Spleen (tissue), 11 donors: ENCODE measurements around the gene MYOM3. TPM values are rescaled to one million over a fixed set of nuclear protein-coding genes. Genes with fewer than 3 reads are reported as not detected.

Experiments used
- DNase-seq: peaks from one replicate; pipeline ENCODE4 v3.0.0-alpha.2; 2020
- H3K27ac ChIP-seq, 8 donors: fragments of 200-600 bp; sonication (generic) in 7 of 8; 1 replicate in 4 of 8; 2 replicates in 4 of 8; pipeline versions ENCODE4 v1.5.0 to v1.8.0; 2016 to 2021; ENCODE audit warnings: inconsistent platforms in 4 of 8, mild to moderate bottlenecking in 4 of 8, moderate library complexity in 1 of 8
- H3K27me3 ChIP-seq, 7 donors: fragments of 200-600 bp; sonication (generic) in 6 of 7; replicated peaks in 1 of 7; 1 replicate in 4 of 7; 2 replicates in 3 of 7; pipeline versions ENCODE4 v1.5.0 to v1.8.0; 2016 to 2021; ENCODE audit warnings: inconsistent platforms in 3 of 7, mild to moderate bottlenecking in 1 of 7
- H3K36me3 ChIP-seq, 6 donors: fragments of 200-600 bp; sonication (generic) in 5 of 6; 1 replicate in 4 of 6; 2 replicates in 2 of 6; pipeline versions ENCODE4 v1.5.0 to v1.8.0; 2016 to 2021; ENCODE audit warnings: inconsistent platforms in 2 of 6
- H3K4me1 ChIP-seq, 6 donors: fragments of 200-600 bp; sonication (generic) in 5 of 6; 1 replicate in 3 of 6; 2 replicates in 3 of 6; pipeline versions ENCODE4 v1.5.0 to v1.8.0; 2016 to 2021; ENCODE audit warnings: inconsistent platforms in 3 of 6
- H3K4me3 ChIP-seq, 8 donors: fragments of 200-600 bp; sonication (generic) in 7 of 8; 1 replicate in 4 of 8; 2 replicates in 4 of 8; pipeline versions ENCODE4 v1.5.0 to v1.8.0; 2016 to 2021; ENCODE audit warnings: inconsistent platforms in 4 of 8, mild to moderate bottlenecking in 4 of 8, moderate library complexity in 2 of 8
- H3K9me3 ChIP-seq, 8 donors: fragments of 200-600 bp; sonication (generic) in 7 of 8; 1 replicate in 4 of 8; 2 replicates in 4 of 8; pipeline versions ENCODE4 v1.5.0 to v1.8.0; 2016 to 2021; ENCODE audit warnings: inconsistent platforms in 4 of 8
- CTCF ChIP-seq, 11 experiments: fragments of 200-600 bp in 7 of 11; fragments of 450-650 bp in 4 of 11; sonication (generic) in 4 of 11; IDR thresholded peaks in 8 of 11; conservative IDR thresholded peaks in 3 of 11; 1 replicate in 7 of 11; 2 replicates in 4 of 11; pipeline versions ENCODE4 v1.4.0 to v1.8.0; 2016 to 2021; ENCODE audit warnings: antibody characterized with exemption in 11 of 11, inconsistent platforms in 4 of 11, mild to moderate bottlenecking in 1 of 11
- POLR2A ChIP-seq, 3 donors: fragments of 450-650 bp; IDR thresholded peaks; one replicate each; pipeline ENCODE4 v1.5.1; 2017; ENCODE audit warnings: antibody characterized with exemption in 3 of 3, mild to moderate bottlenecking in 1 of 3
- POLR2AphosphoS5 ChIP-seq, 3 donors: sonication (generic); formaldehyde crosslinking; IDR thresholded peaks; one replicate each; pipeline ENCODE4 v1.5.1; 2017; ENCODE audit warnings: antibody characterized with exemption in 3 of 3
- WGBS, 5 donors: extraction: QIAGEN DNeasy Blood & Tissue Kit in 3 of 5; methylation state at CpG; one replicate each; pipeline versions ENCODE4 v1.1.5 to v1.1.7; 2013 to 2018; 5-methylcytosine and 5-hydroxymethylcytosine counted together
- intact Hi-C: fragments of 100-400 bp; cut with DNase I; formaldehyde crosslinking; loops from one replicate; pipeline ENCODE4 v1.15.0; 2023; ENCODE audit warnings: low total_unique reads
- polyA plus RNA-seq, 3 donors: library from polyadenylated mRNA; stranded (reverse); fragments of 200-250 nt; gene quantifications; one replicate each; pipeline ENCODE4 v1.2.1, GENCODE V29; 2013
- total RNA-seq, 7 donors: library from RNA; depleted of rRNA in 3 of 7; stranded (reverse); fragments of >200 nt in 3 of 7; fragmentation: NEBNext Ultra II Directional in 4 of 7; extraction: Animal tissue kit (Norgen Biotek cat#: 25700) in 4 of 7; gene quantifications; one replicate each; pipeline versions ENCODE4 v1.1.0 to v1.2.1, GENCODE V29; 2016 to 2021
- donor health status: healthy with polysubstance abuse.
- donor health status: DM: no; HTN: no; CAD: no; lungs with moderate emphysema.
- donor health status: DM: no; HTN: no; CAD: no.
- donor health status: Bipolar disorder and iron deficiency.
- donor health status: healthy.
- donor health status: DM: no; HTN: no; CAD: no.
- donor health status: DM: yes; HTN: yes; CAD: no.

Gene MYOM3
- total and polyA plus RNA-seq, 10 donors = 0.02 to 0.06 (median 0.06) TPM; not detected in 7

GRCh38 chr1:24058671-24059455 lies 53.1 kb downstream of the MYOM3 start:
- Histone ChIP-seq H3K27ac (no peak overlapping the region), H3K36me3 (no peaks in the 10 kb centered on the region), H3K27me3 (peaks cover 0 to 10% (median 0%) of the 10 kb centered on the region in 7 donors), H3K9me3 (peaks cover 0 to 13% (median 7%) of the 10 kb centered on the region in 8 donors), H3K4me3 (no peak overlapping the region), H3K4me1 (no peaks in the 10 kb centered on the region)
- TF ChIP-seq CTCF (IDR thresholded peaks at IDR 0.05 in 8 of 11, conservative IDR thresholded peaks at IDR 0.05 in 3 of 11) = no peak
- no peak for TF ChIP-seq POLR2AphosphoS5 (IDR thresholded peaks at IDR 0.05)
- TF ChIP-seq POLR2A (IDR thresholded peaks at IDR 0.05) = no peak
- intact Hi-C loops = no loop called here
- 86 to 93% (median 89%) methylated on average over 14 of the region's 14 CpGs for WGBS, 5 donors
- DNase-seq = peak; percentile 32

- intact Hi-C loops = no loop called here
- peak; percentile 63 for DNase-seq
- Histone ChIP-seq H3K4me3 (no peak overlapping the region), H3K4me1 (peaks cover 0 to 1% (median 0%) of the 10 kb centered on the region in 6 donors), H3K9me3 (peaks cover 0 to 4% (median 1%) of the 10 kb centered on the region in 8 donors), H3K27me3 (no peaks in the 10 kb centered on the region), H3K27ac (no peak overlapping the region), H3K36me3 (no peaks in the 10 kb centered on the region)
- WGBS, 5 donors = 89 to 97% (median 93%) methylated on average over 13 of the region's 13 CpGs
- TF ChIP-seq POLR2A (IDR thresholded peaks at IDR 0.05) = no peak
- TF ChIP-seq POLR2AphosphoS5 (IDR thresholded peaks at IDR 0.05) = no peak
- TF ChIP-seq CTCF (IDR thresholded peaks at IDR 0.05 in 8 of 11, conservative IDR thresholded peaks at IDR 0.05 in 3 of 11) = no peak
Measured at GRCh38 chr1:24057171-24057570, 54.8 kb downstream of the MYOM3 start.

GRCh38 chr1:24055681-24056080 lies 56.3 kb downstream of the MYOM3 start:
- no peaks in the 10 kb centered on the region for H3K9me3 ChIP-seq
- peaks cover 0 to 14% (median 0%) of the 10 kb centered on the region in 6 donors for H3K4me1 ChIP-seq
- H3K36me3 ChIP-seq = no peaks in the 10 kb centered on the region
- TF ChIP-seq CTCF (IDR thresholded peaks at IDR 0.05 in 8 of 11, conservative IDR thresholded peaks at IDR 0.05 in 3 of 11) = no peak
- TF ChIP-seq POLR2AphosphoS5 (IDR thresholded peaks at IDR 0.05) = no peak
- TF ChIP-seq POLR2A (IDR thresholded peaks at IDR 0.05) = no peak
- H3K27me3 ChIP-seq = no peaks in the 10 kb centered on the region
- H3K27ac ChIP-seq = no peak overlapping the region
- DNase-seq = peak; percentile 38
- H3K4me3 ChIP-seq = no peak overlapping the region
- intact Hi-C loops = no loop called here
- 71 to 80% (median 76%) methylated on average over 8 of the region's 8 CpGs for WGBS, 5 donors

- H3K9me3 ChIP-seq = no peaks in the 10 kb centered on the region
- intact Hi-C loops = no loop called here
- no peaks in the 10 kb centered on the region for H3K36me3 ChIP-seq
- H3K27me3 ChIP-seq = no peaks in the 10 kb centered on the region
- 56 to 75% (median 65%) methylated on average over 6 of the region's 6 CpGs for WGBS, 5 donors
- no peak overlapping the region for H3K4me3 ChIP-seq
- H3K27ac ChIP-seq = peak overlapping the region in 1 of 8 donors; percentile 45
- no peak for DNase-seq
- no peak for TF ChIP-seq CTCF (IDR thresholded peaks at IDR 0.05 in 8 of 11, conservative IDR thresholded peaks at IDR 0.05 in 3 of 11)
- no peak for TF ChIP-seq POLR2AphosphoS5 (IDR thresholded peaks at IDR 0.05)
- TF ChIP-seq POLR2A (IDR thresholded peaks at IDR 0.05) = no peak
- H3K4me1 ChIP-seq = peaks cover 0 to 14% (median 0%) of the 10 kb centered on the region in 6 donors
Measured at GRCh38 chr1:24052220-24052619, 59.7 kb downstream of the MYOM3 start.
